IMR-90 (cell line): ENCODE data around the gene B4GALNT3. TPM values are rescaled to one million over a fixed set of nuclear protein-coding genes. Genes with fewer than 3 reads are reported as not detected.

Experiments
- ATAC-seq: fragments of 200-7000 bp; cut with Tn5 transposase; 2 replicates; pipeline ENCODE4 v1.9.1; 2020; ENCODE audit warnings: low read depth, mild to moderate bottlenecking, moderate library complexity
- BruUV-seq: library from RNA; stranded (reverse); fragments of 400-500 nt; replicated peaks from 2 replicates; lab custom pipeline; 2021; lab: Mats Ljungman, UMichigan
- CTCF ChIA-PET: fragments of 300-600 bp; formaldehyde crosslinking; extraction: SDS; loops from one replicate; lab custom pipeline; 2021; ENCODE audit warnings: antibody characterized with exemption; lab: Yijun Ruan, JAX
- POLR2A ChIA-PET: fragments of 300-600 bp; sonication (Branson Sonifier 250); formaldehyde crosslinking; loops from one replicate; lab custom pipeline; 2022; ENCODE audit warnings: antibody characterized with exemption; ENCODE audit not compliant: unreplicated experiment; lab: Charles Lee
- DNase-seq: peaks from one replicate; pipeline ENCODE4 v3.0.0; 2013
- H2AFZ ChIP-seq: replicated peaks from 2 replicates; pipeline ENCODE3; 2013; ENCODE audit warnings: low read length, mild to moderate bottlenecking; ENCODE audit not compliant: poor library complexity
- H2AK5ac ChIP-seq: 2 replicates; pipeline ENCODE4 v1.6.1; 2013; ENCODE audit warnings: low read depth, low read length, inconsistent platforms
- H2AK9ac ChIP-seq: replicated peaks from 2 replicates; pipeline ENCODE3; 2013; ENCODE audit warnings: mild to moderate bottlenecking, low read depth, low read length, moderate library complexity; ENCODE audit not compliant: poor library complexity
- H2BK120ac ChIP-seq: 2 replicates; pipeline ENCODE4 v1.6.1; 2013; ENCODE audit warnings: low read depth, low read length, inconsistent platforms
- H2BK15ac ChIP-seq: 3 replicates; pipeline ENCODE4 v1.6.1; 2013; ENCODE audit warnings: low read depth, low read length, inconsistent platforms
- H2BK20ac ChIP-seq: 2 replicates; pipeline ENCODE4 v1.6.1; 2013; ENCODE audit warnings: low read depth, mild to moderate bottlenecking, inconsistent platforms, low read length, moderate library complexity
- H2BK5ac ChIP-seq: 2 replicates; pipeline ENCODE4 v1.6.1; 2013; ENCODE audit warnings: mild to moderate bottlenecking, low read depth, low read length, inconsistent platforms; ENCODE audit not compliant: poor library complexity, severe bottlenecking
- H3K14ac ChIP-seq: replicated peaks from 2 replicates; pipeline ENCODE4 v1.6.1; 2013; ENCODE audit warnings: low read depth, low read length, inconsistent platforms
- H3K18ac ChIP-seq: 2 replicates; pipeline ENCODE4 v1.6.1; 2013; ENCODE audit warnings: low read depth, low read length, control low read depth
- H3K23ac ChIP-seq: 2 replicates; pipeline ENCODE4 v1.6.1; 2013; ENCODE audit warnings: low read depth, low read length, inconsistent platforms
- H3K27ac ChIP-seq: 2 replicates; pipeline ENCODE4 v1.5.1; 2013; ENCODE audit warnings: mild to moderate bottlenecking, control low read depth, low read length; ENCODE audit not compliant: insufficient read depth
- H3K27me3 ChIP-seq: 2 replicates; pipeline ENCODE4 v1.6.1; 2013; ENCODE audit warnings: low read length; ENCODE audit not compliant: control insufficient read depth, insufficient read depth
- H3K36me3 ChIP-seq: 2 replicates; pipeline ENCODE4 v1.6.1; 2013; ENCODE audit warnings: low read length, mixed read lengths; ENCODE audit not compliant: control insufficient read depth, insufficient read depth
- H3K4ac ChIP-seq: 2 replicates; pipeline ENCODE4 v1.6.1; 2013; ENCODE audit warnings: low read depth, low read length, inconsistent platforms
- H3K4me1 ChIP-seq: 2 replicates; pipeline ENCODE4 v1.6.1; 2013; ENCODE audit warnings: low read length, mixed read lengths; ENCODE audit not compliant: control insufficient read depth, insufficient read depth
- H3K4me2 ChIP-seq: 2 replicates; pipeline ENCODE4 v1.6.1; 2013; ENCODE audit warnings: low read depth, mild to moderate bottlenecking, control low read depth, low read length, moderate library complexity
- H3K4me3 ChIP-seq: 2 replicates; pipeline ENCODE4 v1.5.1; 2013; ENCODE audit warnings: low read depth, mild to moderate bottlenecking, control low read depth, low read length, moderate library complexity; ENCODE audit not compliant: insufficient read depth
- H3K56ac ChIP-seq: 2 replicates; pipeline ENCODE4 v1.6.1; 2013; ENCODE audit warnings: low read length, inconsistent platforms; ENCODE audit not compliant: insufficient read depth; ENCODE audit errors: extremely low read depth
- H3K79me1 ChIP-seq, 2 experiments: 2 replicates each; pipeline ENCODE4 v1.6.1; 2013; ENCODE audit warnings: low read length in 2 of 2, inconsistent platforms in 1 of 2, low read depth in 1 of 2
- H3K9ac ChIP-seq: 2 replicates; pipeline ENCODE4 v1.6.1; 2013; ENCODE audit warnings: low read depth, low read length, control low read depth
- H3K9me1 ChIP-seq: 2 replicates; pipeline ENCODE4 v1.6.1; 2013; ENCODE audit warnings: low read length, inconsistent platforms; ENCODE audit not compliant: insufficient read depth
- H3K9me3 ChIP-seq: 2 replicates; pipeline ENCODE4 v1.6.1; 2013; ENCODE audit warnings: low read length; ENCODE audit not compliant: control insufficient read depth, insufficient read depth
- H4K20me1 ChIP-seq: 2 replicates; pipeline ENCODE4 v1.6.1; 2013; ENCODE audit warnings: low read length, inconsistent platforms; ENCODE audit not compliant: insufficient read depth
- H4K5ac ChIP-seq: 2 replicates; pipeline ENCODE4 v1.6.1; 2013; ENCODE audit warnings: mild to moderate bottlenecking, low read depth, low read length, control low read depth
- H4K8ac ChIP-seq, 2 experiments: 2 replicates each; pipeline ENCODE4 v1.6.1; 2013; ENCODE audit warnings: low read depth in 2 of 2, low read length in 2 of 2, control low read depth in 1 of 2, inconsistent platforms in 1 of 2
- H4K91ac ChIP-seq: 2 replicates; pipeline ENCODE4 v1.6.1; 2013; ENCODE audit warnings: low read depth, low read length, inconsistent platforms; ENCODE audit not compliant: insufficient read depth
- BHLHE40 ChIP-seq: fragments of 150-350 bp; IDR thresholded peaks from 2 replicates; pipeline ENCODE4 v1.6.1; 2016; ENCODE audit warnings: mild to moderate bottlenecking, low read depth, low read length
- CHD1 ChIP-seq: IDR thresholded peaks from 2 replicates; pipeline ENCODE4 v1.6.1; 2012; ENCODE audit warnings: low read depth, low read length, improper control_type of control experiment
- FOS ChIP-seq: fragments of 150-350 bp; IDR thresholded peaks from 2 replicates; pipeline ENCODE4 v1.6.1; 2016; ENCODE audit warnings: low read depth, low read length
- MAFK ChIP-seq: IDR thresholded peaks from 2 replicates; pipeline ENCODE4 v1.6.1; 2012; ENCODE audit warnings: low read depth, low read length, improper control_type of control experiment
- NFE2L2 ChIP-seq: fragments of 150-350 bp; IDR thresholded peaks from 2 replicates; pipeline ENCODE4 v1.6.1; 2016; ENCODE audit warnings: low read depth, mild to moderate bottlenecking, low read length
- POLR2A ChIP-seq: IDR thresholded peaks from 2 replicates; pipeline ENCODE4 v1.6.1; 2012; ENCODE audit warnings: mild to moderate bottlenecking, low read depth, low read length
- RAD21 ChIP-seq: IDR thresholded peaks from 2 replicates; pipeline ENCODE4 v1.6.1; 2012; ENCODE audit warnings: low read length, improper control_type of control experiment
- RCOR1 ChIP-seq: IDR thresholded peaks from 2 replicates; pipeline ENCODE4 v1.6.1; 2012; ENCODE audit warnings: mild to moderate bottlenecking, low read length, improper control_type of control experiment; ENCODE audit not compliant: insufficient replicate concordance
- RFX5 ChIP-seq: IDR thresholded peaks from 2 replicates; pipeline ENCODE4 v1.8.0; 2012; ENCODE audit warnings: low read depth, mild to moderate bottlenecking, low read length, moderate library complexity
- dilution Hi-C: fragments of 300-500 bp; cut with HindIII; formaldehyde crosslinking; loops from one replicate; pipeline ENCODE4 v1.14.3; 2018; ENCODE audit warnings: low sequenced_read_pairs; ENCODE audit not compliant: unreplicated experiment
- in situ Hi-C: fragments of 300-500 bp; cut with MboI; formaldehyde crosslinking; loops from 3 replicates; pipeline ENCODE4 v1.14.3; 2019; ENCODE audit warnings: low sequenced_read_pairs, inconsistent platforms, mixed read lengths
- intact Hi-C: fragments of 100-400 bp; cut with micrococcal nuclease; formaldehyde crosslinking; loops from 2 replicates; pipeline ENCODE4 v1.10.0; 2022
- polyA plus RNA-seq, 3 experiments: library from polyadenylated mRNA; depleted of rRNA; stranded (reverse); fragments of >200 nt; gene quantifications; 2 replicates each; pipeline ENCODE4 v1.2.3, GENCODE V29; 2012; ENCODE audit warnings: low replicate concordance in 1 of 3
- total RNA-seq: library from RNA; depleted of rRNA; stranded (reverse); fragments of >200 nt; gene quantifications from 2 replicates; pipeline ENCODE4 v1.2.3, GENCODE V29; 2012
- TF ChIP-seq, protein P1 (sequence below): fragments of 150-350 bp; IDR thresholded peaks from 2 replicates; pipeline ENCODE4 v1.6.1; 2017; ENCODE audit warnings: mild to moderate bottlenecking, antibody characterized with exemption, low read length, low read depth

Gene B4GALNT3
- total and polyA plus RNA-seq, 2 of the 4 experiments (the other 2 are of a cell fraction) = not detected

DNA sequence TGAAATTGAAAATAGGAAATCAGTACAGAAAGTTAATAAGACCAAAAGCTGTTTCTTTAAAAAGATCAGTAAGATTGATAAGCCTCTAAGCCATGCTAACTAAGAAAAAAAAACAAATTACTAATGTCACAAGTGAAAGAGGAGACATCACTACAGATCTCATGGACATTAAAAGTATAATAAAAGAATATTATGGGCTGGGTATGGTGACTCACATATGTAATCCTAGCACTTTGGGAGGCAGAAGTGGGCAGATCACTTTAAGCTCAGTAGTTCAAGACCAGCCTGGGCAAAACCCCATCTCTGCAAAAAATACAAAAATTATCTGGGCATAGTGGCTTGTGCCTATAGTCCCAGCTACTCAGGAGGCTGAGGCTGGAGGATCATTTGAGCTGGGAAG, 30.5 kb downstream of the B4GALNT3 start:
- ATAC-seq (no peak), DNase-seq (no peak)
- in situ Hi-C loops (no loop called here), intact Hi-C loops (no loop called here), dilution Hi-C loops (no loop called here)
- Histone ChIP-seq H2AK9ac (no peak overlapping the region), H2AFZ (no peak overlapping the region), H3K18ac (no peak overlapping the region), H3K9ac (no peak overlapping the region), H3K9me3 (peaks cover 7% of the 10 kb centered on the region), H3K4me2 (no peak overlapping the region), H3K27me3 (peaks cover 22% of the 10 kb centered on the region), H2BK5ac (no peak overlapping the region), H2BK120ac (no peak overlapping the region), H3K79me1 (no peaks in the 10 kb centered on the region), H3K4me1 (no peaks in the 10 kb centered on the region), H4K8ac (no peak overlapping the region), H3K9me1 (no peaks in the 10 kb centered on the region), H3K27ac (no peak overlapping the region), H3K36me3 (no peaks in the 10 kb centered on the region), H4K91ac (no peak overlapping the region), H3K4ac (no peak overlapping the region), H4K5ac (no peak overlapping the region), H3K56ac (no peak overlapping the region), H3K4me3 (no peak overlapping the region), H3K23ac (no peak overlapping the region), H4K20me1 (no peaks in the 10 kb centered on the region), H2BK20ac (no peak overlapping the region), H2AK5ac (no peak overlapping the region), H3K14ac (no peak overlapping the region), H2BK15ac (no peak overlapping the region)
- ChIA-PET CTCF (interaction anchor here (0.5 kb wide), 1 partner anchor 65 kb away, joined by 5 read pairs; no protein-coding TSS in a partner anchor), POLR2A (no interaction called here)
- BruUV-seq = no TSS peak
- TF ChIP-seq POLR2A (no peak), BHLHE40 (no peak), RFX5 (no peak), MAFK (no peak), NFE2L2 (no peak), RAD21 (no peak), CHD1 (no peak), FOS (no peak), RCOR1 (no peak)
- TF ChIP-seq, protein P1, sequence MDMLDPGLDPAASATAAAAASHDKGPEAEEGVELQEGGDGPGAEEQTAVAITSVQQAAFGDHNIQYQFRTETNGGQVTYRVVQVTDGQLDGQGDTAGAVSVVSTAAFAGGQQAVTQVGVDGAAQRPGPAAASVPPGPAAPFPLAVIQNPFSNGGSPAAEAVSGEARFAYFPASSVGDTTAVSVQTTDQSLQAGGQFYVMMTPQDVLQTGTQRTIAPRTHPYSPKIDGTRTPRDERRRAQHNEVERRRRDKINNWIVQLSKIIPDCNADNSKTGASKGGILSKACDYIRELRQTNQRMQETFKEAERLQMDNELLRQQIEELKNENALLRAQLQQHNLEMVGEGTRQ = no peak
